Stimulated activated CD8-positive, alpha-beta memory T cell treated with anti-CD3 and anti-CD28 coated beads, Interleukin-12 subunit alpha, Interleukin-12 subunit beta, amount 100 ng/mL, for 24 hours (primary cell): Measurements from ENCODE around the gene EEF1G.
"Not testable (repeated sequence)": the region's sequence is repeated elsewhere in the genome, so short reads cannot be mapped to it uniquely, and the experiment has no call there.

Experiments used
- DNase-seq: peaks from one replicate; pipeline ENCODE4 v3.0.0-alpha.2; 2020; ENCODE audit errors: extremely low read depth

Gene EEF1G

DNA sequence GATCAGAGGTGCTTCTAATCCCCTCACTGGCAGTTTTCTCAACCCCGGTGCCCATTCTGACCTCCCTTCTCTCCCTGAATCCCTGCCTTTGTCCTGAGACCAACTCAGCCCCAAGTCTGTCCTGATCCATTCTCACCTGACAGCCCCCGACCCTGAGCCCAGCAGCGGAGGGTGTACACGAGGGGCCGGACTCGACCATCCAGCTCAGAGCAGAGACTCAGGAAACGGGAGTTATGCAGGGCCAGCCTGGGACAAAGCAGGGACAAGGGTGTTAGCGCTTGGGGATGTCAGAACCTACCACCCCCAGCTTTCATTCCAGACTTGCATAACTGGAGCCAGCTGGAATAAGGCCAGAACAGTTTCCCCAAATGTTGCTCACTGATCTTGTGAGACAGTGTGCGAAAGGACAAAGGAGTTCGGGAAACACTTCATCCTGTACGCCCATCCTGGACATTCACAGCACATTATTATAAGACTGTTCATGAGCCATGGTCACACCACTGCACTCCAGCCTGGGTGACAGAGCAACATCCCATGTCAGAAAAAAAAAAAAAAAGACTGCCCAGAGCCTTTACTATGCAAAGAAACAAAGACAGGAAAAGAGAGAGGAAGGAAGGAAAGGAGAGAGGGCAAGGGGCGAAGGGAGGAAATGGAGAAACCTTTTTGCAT is 3.5 kb upstream of the EEF1G start:
- DNase-seq, result no peak

GRCh38 chr11:62575837-62576236 is 2.1 kb upstream of the EEF1G start:
- no peak for DNase-seq

- no peak for DNase-seq
Measured at GRCh38 chr11:62575156-62575555, 1.5 kb upstream of the EEF1G start.

DNA sequence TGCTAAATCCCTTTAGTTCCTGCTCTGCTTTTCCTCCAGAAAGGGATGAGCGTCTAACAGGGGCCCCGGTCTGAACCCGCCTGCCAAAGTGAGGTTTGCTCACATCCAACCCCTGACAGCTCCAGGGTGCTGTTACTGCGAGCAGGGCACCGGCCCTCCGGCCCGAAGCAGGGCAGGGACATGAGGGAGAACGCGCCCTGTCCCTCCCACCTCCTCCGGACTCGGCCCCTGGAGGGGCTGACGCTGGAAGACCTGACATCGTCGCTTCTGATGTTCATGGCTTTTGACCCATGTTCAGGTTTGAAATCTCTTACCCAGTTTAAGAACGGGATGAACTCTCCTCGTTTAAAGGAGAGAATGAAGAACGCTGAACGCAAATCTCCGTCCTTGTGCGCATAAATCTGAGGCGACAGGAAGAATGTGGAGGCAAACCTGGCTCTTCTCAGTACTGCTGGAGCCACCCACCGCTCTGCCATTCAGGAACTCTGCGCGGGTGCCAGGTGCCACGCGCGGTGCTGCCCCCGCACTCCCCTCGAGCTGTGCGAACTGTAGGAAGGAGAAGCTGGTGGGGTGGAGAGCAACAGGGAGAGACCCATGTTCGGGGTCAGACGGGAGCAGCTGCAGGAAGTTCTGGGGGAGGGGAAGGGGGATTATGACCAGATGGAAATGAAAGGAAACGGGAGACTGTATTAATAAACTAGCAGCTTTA is 826 bp upstream of the EEF1G start:
- DNase-seq, result no peak

- DNase-seq, result no peak
Measured at GRCh38 chr11:62573006-62573591, 592 bp downstream of the EEF1G start.

DNA sequence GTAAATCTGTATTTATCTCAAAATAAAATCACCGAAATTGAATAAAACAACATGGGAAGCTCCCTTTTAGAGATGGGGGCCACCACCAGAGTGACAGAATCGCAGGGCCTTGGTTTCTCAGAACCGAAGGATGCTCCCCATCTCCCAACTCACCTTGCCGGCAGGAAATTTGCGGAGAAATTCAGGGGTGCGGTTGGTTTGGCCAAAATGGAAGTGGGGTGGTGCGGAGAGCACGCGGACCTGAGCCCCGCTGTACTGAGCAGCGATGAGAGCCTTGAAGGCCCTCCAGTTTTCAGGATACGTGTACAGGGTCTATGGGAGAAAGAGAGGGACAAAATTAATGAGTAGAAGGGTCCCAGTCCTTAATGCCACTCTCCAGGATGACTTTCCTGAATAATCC is 1.3 kb downstream of the EEF1G start:
- DNase-seq, result no peak

GRCh38 chr11:62571493-62571892 is 2.2 kb downstream of the EEF1G start:
- DNase-seq, result not testable (repeated sequence)

DNA sequence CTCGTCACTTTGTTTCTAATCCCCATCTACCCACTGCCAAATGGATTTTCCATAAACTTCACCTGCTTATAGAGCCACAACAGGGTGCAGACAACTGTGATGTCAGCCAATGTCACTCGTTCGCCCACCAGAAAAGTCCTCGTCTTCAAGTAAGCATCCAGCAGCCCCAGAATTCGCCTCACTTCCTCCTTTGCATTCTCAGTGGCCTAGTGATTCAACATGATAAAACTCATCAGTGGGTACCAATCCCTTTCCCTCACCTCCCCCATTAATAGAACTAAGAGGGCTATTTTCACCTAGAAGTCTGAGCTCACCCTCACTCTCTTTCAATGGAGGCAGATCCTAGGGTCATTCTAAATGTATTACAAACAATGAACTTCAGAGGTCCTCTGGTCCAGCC is 2.8 kb downstream of the EEF1G start:
- DNase-seq, result not testable (repeated sequence)

- no peak for DNase-seq
Measured at GRCh38 chr11:62569611-62570010, 4.1 kb downstream of the EEF1G start.

DNA sequence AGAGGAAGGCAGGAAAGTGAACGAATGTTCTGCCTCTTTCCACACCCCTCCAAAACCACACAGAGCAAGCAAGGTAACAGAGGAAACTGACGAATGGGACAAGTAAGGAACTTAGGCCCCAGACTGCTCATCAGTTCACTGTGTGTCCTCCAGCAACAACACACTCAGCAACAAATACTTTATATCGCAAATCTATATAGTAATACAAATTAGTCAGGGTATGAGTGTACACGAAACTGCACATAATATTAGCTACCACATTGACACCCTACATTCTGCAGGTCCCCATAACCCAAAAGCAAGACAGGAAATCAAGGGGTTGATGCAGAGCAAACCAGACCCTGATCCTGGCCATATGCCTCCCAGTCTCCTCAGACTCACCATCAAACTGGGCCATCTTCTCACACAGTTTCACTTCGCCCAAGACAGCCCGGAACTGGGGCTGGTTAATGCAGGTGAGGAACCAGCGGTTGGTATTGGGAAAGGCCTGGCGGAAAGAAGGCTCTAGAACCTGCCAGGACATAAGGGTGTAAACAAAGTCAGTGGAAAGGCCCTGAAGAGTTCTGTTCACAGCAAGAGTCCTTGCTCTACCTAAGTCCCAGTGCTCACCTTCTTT is 6.6 kb downstream of the EEF1G start:
- DNase-seq, result no peak

DNA sequence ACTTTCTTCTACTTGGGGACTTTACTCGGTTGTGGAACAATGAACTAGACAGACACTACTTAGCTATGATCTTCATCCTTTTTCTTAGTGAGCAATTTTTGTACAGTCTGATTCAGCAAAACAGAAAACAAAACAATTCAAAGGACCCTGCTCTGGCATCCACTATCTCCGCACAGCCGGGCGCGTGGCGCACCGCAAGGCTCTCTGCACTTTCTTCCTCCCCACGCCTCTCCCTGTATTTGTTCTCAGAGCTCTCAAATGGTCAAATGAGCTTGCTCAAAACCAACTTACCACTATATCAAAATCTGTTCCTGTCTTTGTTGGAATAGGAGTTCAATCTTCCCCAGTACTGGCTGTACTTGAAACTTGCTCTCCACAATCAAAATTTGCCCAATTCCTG is 7.4 kb downstream of the EEF1G start:
- no peak for DNase-seq

GRCh38 chr11:62565100-62565802 is 8.4 kb downstream of the EEF1G start:
- DNase-seq, result no peak

DNA sequence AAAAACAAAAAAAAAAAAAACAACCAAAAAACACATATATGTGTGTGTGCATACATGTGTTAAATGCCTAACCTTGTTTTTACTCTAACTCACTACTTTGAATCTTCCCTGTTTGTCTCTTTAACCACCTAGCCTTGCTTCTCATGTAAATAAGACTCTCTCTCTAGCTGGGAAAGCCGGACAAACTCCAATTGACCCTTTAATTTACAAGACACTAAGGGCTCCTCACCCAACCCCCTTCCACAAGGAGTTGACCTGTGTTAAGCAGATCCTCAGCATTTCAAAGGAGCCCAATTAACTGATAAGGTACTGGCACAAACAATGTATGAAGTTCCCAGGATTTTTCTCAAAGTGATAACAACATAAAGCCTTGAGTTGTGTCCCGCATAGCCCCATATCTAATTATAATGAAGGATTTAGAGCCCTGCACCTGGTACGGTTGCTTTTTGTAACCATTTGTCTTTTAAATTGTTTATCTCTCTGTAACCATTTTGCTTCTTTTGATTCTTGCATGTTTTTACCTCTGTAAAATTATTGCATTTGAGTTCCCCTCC is 11.9 kb downstream of the EEF1G start:
- not testable (repeated sequence) for DNase-seq

DNA sequence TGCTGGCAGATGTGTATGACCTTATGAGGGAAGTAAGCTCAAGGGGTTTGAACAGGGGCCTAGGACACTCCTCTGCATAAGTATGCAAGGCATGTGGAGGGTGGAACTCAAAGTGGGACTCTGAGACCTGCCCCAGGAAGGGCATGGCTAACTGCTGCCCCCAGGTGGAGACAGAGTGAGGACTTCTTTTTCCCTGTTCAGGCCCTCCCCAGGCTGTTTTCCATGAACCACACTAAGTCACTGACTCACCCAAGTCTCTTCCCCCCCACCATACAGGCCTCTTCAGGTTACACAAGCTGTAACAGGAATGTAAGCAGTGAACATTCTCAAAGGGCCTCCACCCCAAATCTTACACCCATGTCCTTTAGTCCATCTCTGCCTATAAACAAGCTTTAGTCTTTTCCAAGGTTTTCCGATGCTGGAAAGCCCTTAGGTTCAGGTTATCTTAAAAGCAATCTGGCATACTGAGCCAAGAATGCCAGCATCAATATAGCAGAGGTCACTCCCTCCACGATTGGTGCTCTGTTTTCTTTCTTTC is 13.1 kb downstream of the EEF1G start:
- DNase-seq, result no peak

DNA sequence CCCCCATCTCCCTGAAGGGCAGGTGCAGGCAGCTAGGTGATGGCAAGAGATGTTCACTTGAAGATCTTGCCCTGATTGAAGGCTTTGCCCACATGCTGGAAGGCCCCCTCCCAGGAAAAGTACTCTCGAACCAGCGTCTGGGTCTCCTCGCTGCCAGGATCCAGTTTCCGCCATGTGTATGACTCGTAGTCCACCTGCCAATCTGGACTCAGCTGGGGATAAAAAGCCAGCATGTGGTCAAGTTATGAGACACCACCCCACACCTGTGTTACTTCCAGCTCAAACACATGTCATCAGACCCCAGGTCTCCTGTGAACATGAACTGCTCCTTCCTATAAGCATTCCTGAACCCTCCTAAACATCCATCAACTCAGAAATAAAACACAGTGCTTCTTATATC is 14.1 kb downstream of the EEF1G start:
- not testable (repeated sequence) for DNase-seq

- DNase-seq, result no peak
Measured at GRCh38 chr11:62559204-62559603, 14.5 kb downstream of the EEF1G start.

DNA sequence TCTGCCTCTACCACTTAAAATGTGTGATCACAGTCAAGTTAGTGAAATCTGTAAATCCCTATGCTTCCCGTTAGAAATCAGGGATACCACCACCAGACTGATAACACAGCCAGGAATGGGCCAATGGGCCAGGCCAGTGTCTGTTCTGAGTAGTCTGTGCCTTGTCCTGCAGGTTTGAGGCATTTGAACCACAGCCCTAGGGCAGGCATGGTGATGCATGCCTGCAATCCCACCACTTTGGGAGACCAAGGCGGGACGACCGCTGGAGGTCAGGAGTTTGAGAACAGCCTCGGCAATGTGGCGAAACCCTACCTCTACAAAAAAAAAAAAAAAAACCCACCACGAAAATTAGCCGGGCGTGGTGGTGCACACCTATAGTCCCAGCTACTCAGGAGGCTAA is 15.0 kb downstream of the EEF1G start:
- no peak for DNase-seq

DNA sequence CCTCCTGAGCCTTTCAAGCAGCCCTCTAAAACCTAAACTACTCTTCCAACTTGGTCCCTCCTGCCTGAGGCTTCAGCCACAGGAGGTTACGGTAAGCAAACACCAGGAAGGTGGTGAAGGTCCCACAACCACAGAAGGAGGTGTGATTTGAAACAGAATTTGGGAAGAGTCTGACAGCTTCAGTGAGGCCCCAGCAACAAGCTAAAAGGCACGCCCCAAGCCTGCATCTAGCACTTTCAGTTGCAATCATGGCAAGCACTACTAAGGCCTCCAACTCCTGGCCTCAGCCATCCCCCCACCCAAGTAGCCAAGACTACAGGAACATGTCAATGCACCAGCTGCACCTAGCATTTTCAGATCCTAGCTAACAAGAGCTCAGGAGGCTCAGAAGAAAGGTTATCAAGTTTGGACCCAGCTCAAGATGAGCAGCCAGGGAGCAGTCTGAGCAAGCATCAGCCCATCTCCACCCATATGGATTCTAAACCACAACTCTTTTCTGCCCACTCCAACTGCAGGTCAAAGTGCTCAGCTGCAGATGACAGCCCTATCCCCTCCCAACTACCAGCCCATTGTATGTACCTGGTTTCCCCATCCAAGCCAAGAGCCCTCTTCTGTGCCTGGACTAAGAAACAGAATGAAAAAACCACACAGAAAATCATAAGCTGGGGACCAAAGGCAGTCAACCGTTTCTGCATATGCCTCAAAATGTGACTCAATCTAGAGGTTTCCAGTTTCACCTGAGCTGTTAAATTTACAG is 16.6 kb downstream of the EEF1G start:
- DNase-seq, result no peak

DNA sequence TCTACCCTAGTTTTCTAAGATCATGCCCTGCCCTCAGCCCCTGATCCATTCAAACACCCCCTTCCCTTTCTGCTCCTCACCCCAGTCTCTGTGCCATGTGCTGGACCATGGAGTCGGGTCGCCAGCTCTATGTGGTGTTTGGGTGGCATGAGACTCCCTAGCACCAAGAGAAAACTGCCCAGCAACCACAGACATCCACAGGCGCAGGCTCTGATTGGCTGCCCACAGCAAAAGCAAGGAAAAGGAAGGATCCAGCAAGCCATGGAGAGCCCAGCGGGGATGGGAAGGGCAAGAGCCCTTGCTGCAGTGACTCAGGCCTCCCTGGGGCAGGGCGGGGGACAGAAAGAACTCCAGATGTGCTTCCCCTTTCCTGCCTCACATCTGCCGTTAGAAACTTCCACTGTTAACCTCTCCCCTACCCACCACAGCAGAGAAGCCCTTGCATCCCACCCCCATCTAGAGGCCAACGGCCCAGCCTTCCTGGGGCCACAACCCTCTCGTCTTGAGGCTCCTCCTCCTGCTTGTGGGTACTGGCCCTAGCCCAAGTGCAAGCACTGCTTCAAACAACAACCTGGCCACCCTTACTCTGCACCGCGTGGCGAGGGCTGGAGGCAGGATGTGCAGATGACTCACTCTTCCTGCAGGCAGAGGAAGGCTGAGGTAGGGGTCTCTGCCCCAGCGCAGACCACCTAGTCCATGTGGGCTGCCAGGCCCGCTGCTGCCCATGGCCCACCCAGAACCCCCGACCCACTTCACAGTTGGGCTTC is 17.4 kb downstream of the EEF1G start:
- DNase-seq, result no peak

DNA sequence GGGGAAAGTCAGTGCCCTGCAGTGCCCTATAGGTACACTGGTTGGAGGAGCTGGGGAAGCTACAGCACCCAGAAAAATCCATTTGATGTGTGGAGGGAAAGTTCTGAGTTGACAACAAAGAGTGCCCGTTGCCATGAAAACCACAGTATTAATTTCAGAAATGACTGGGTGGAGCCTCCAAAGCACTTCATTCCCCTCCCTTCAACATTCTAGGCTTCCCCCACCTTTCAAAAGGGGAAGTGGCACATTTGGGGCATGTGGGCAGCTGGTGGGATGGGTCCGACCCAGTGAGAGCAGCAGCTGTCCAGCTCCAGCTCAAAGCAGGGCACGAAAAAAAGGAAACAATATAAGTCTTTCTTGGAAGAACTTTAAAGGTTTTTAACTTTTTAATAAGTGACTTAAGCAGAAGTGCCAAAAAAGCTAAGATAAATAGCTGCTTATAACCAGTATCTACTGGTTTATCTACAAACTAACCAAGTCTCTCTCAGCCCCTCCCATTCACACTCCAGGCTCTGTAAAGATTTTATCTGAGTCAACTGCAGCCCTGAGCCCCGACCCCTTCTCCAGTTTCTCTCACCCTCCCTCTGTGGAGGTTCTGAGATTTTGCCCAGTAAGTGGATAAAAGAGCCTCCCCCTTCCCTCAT is 18.1 kb downstream of the EEF1G start:
- DNase-seq, result no peak
